ENCODE results near the gene NKX2-2.

Gene NKX2-2

DNA sequence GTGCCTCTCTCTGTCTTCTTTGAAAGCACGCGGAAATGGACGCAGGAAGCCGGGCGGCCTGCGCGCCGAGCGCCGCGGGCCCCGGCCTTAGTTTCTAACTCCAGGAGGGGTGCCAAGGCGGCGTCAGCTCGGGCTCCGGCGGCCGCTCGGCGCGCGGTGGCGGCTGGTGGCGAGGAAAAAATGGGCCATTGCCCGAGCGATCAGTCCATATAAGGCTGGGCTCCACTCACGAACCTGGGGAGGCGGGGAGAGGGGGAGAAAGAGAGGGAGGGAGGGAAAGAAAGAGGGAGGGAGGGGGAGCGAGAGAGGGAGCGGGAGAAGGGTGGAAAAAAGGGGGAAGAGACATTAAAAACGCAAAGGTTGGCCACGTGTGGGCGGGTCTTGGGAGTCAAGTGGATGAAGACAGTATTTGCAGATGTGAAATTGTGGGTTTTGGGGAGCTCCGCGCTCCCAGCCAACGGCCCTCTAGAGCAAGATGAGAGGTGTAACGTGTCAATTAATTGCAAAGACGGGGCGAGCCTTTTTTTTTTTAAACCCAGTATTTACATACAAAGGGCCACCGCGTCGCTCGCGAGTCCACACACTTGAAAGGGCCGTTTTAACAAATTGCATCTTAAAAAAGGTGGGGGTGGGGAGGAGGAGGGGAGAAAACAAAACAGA is at the start of gene NKX2-2:
Gene NKX2-2 (minus strand): TSS at position 184 of the 660 bp plus-strand sequence. CDS start 395 bp downstream, outside the sequence.
- H3K27ac ChIP-seq = no peak within 1 kb of the TSS
- peaks cover 100% of the 10 kb centered on the region for H3K27me3 ChIP-seq
- H3K4me1 ChIP-seq = peaks cover 13% of the 10 kb centered on the region
- no peak within 1 kb of the TSS for H3K4me2 ChIP-seq
- H3K9me3 ChIP-seq = peaks cover 48% of the 10 kb centered on the region
- H3K4me3 ChIP-seq = peak within 1 kb of the TSS; percentile 17; the same call in 1 of the 2 replicates
- no peak for TF ChIP-seq Cebpa-rat (IDR thresholded peaks at IDR 0.05)
- H3K9ac ChIP-seq = no peak within 1 kb of the TSS
- H3K36me3 ChIP-seq = no peaks in the 10 kb centered on the region
- H4K20me1 ChIP-seq = peaks cover 79% of the 10 kb centered on the region

DNA sequence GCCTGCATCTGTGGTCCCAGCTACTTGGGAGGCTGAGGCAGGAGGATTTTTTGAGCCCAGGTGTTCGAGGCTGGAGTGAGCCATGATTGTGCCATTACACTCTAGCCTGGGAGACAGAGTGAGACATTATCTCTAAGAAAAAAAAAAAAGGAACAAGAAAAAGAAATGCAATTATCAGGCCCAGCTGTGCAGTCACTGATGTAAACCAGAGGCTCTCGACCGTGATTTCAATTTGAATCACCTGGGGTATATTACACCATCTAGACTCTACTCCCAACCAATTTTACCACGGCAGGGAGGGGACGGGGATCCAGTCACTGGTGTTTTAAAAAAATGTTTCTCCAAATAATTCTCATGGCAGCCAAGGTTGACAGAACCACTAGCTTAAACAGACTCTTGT is 48.8 kb upstream of the NKX2-2 start:
- Histone ChIP-seq H3K9ac (no peak overlapping the region), H3K4me3 (no peak overlapping the region), H3K4me1 (peaks cover 15% of the 10 kb centered on the region), H3K27me3 (no peaks in the 10 kb centered on the region), H4K20me1 (no peaks in the 10 kb centered on the region), H3K9me3 (peaks cover 17% of the 10 kb centered on the region; the same call in 1 of the 2 replicates), H3K36me3 (no peaks in the 10 kb centered on the region), H3K4me2 (no peak overlapping the region), H3K27ac (no peak overlapping the region)
- no peak for TF ChIP-seq Cebpa-rat (IDR thresholded peaks at IDR 0.05)

DNA sequence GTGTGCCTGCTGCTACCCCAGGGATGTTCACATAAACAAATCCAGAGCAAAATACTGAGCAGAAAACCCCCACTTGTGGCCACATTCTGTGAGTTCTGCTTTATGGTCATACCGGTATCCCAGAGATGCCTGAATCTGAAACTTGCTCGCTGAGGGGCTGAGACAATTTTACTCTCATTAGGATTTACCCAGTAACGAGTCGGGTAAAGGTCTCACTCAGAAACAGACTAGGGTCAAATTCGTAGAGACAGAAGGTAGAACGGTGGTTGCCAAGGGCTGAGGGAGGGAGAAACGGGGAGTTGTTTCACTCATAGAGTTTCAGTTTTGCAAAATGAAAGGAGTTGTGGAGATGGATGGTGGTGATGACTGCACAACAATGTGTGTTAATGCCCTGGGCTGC is 45.4 kb upstream of the NKX2-2 start:
- no peaks in the 10 kb centered on the region for H3K27me3 ChIP-seq
- no peak overlapping the region for H3K4me3 ChIP-seq
- H3K9ac ChIP-seq = no peak overlapping the region
- peaks cover 11% of the 10 kb centered on the region for H3K4me1 ChIP-seq
- no peak overlapping the region for H3K4me2 ChIP-seq
- no peaks in the 10 kb centered on the region for H3K36me3 ChIP-seq
- H4K20me1 ChIP-seq = no peaks in the 10 kb centered on the region
- no peak for TF ChIP-seq Cebpa-rat (IDR thresholded peaks at IDR 0.05)
- peaks cover 21% of the 10 kb centered on the region; the same call in 1 of the 2 replicates for H3K9me3 ChIP-seq
- no peak overlapping the region for H3K27ac ChIP-seq

DNA sequence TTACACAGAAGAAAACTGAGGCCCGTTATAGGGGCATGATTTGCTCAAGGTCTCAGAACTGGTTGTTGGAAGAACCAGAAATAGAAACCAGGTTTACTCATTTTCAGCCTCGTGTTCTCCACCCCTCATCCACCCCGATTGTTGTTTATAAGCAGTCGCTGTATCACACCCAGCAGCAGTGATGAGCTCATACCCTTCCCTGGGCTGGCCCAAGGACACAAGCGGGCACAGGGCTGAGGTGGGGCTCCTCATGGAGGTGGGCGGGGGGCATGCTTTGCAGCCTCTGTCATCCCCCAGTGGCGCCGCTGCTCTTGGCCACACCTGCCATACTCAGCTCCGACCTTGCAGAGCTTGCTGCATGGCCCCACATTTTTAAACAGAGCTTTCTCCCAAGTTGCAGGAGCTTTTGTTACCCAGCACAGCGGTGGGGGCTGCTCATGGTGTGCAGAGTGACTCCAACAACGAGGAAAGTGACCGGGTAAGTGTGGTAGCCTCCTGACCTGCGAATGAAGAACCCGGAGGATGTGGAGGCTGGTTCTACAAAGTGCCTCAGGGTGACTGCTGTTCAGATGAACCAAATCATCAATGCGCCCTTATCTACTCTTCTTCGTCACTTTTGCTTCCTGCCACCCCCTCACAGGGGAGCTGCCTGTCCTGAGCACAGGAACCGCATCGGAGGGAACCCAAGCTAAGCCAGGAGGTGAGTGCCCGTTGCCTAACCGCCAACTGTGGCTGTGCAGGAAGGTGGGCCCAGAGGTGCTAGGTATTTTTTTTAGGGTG is 43.6 kb upstream of the NKX2-2 start:
- no peak overlapping the region for H3K4me2 ChIP-seq
- no peak overlapping the region for H3K4me3 ChIP-seq
- H3K27me3 ChIP-seq = no peaks in the 10 kb centered on the region
- H3K9ac ChIP-seq = no peak overlapping the region
- 0 out of 2 replicates have a peak, but pooled peaks cover 15% of the 10 kb centered on the region for H3K9me3 ChIP-seq
- H3K27ac ChIP-seq = no peak overlapping the region
- no peaks in the 10 kb centered on the region for H4K20me1 ChIP-seq
- H3K36me3 ChIP-seq = no peaks in the 10 kb centered on the region
- no peak for TF ChIP-seq Cebpa-rat (IDR thresholded peaks at IDR 0.05)
- no peaks in the 10 kb centered on the region for H3K4me1 ChIP-seq

DNA sequence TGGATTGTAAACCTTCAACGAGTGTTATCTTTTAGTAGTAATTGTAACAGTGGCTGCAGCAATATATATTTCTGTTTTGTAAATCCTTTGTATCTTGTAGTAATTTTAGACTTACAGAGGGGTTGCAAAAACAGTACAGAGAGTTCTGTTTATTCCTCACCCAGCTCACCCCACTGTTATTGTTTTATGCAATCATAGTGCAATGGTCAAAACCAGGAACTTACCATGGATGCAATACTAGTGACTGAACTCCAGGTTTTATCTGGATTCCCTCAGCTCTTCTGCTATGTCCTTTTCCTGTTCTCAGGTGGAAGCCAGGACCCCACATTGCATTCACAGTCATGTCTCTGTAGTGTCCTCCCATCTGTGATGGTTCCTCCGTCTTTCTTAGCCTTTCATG is 42.5 kb upstream of the NKX2-2 start:
- Histone ChIP-seq H3K36me3 (no peaks in the 10 kb centered on the region), H3K4me1 (no peaks in the 10 kb centered on the region), H3K4me2 (no peak overlapping the region), H3K9ac (no peak overlapping the region), H4K20me1 (no peaks in the 10 kb centered on the region), H3K27me3 (no peaks in the 10 kb centered on the region), H3K9me3 (0 out of 2 replicates have a peak, but pooled peaks cover 15% of the 10 kb centered on the region), H3K27ac (no peak overlapping the region), H3K4me3 (no peak overlapping the region)
- no peak for TF ChIP-seq Cebpa-rat (IDR thresholded peaks at IDR 0.05)

DNA sequence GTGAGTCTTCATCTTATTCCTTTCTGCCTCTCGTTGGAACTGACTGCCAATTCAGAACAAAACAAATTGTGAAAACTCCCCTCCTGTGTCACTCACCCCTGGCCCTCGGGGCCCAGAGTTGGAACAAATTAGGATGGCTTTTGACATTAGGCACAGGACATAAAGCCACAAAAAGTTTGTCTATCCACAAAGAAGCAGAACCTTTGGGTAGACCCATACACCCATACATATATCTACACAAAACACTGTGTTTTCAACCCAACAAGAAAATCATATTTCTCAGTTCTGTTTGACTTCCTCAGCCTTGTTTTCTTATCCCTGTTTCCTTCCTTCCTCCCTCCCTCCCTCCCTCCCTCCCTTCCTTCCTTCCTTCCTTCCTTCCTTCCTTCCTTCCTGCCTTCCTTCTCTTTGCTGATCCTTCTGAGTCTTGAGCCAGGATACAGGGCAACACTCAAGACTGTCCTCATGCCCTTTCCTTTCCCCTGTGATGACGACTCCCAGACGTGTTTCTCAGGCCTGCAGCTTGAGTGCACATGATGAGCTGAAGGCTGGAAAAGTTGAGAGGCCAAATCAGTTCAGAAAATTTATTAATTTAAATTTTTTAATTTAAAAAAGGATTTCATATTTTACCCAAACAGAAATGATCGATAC is 41.7 kb upstream of the NKX2-2 start:
- H3K9ac ChIP-seq = no peak overlapping the region
- H3K27ac ChIP-seq = no peak overlapping the region
- no peak overlapping the region for H3K4me2 ChIP-seq

DNA sequence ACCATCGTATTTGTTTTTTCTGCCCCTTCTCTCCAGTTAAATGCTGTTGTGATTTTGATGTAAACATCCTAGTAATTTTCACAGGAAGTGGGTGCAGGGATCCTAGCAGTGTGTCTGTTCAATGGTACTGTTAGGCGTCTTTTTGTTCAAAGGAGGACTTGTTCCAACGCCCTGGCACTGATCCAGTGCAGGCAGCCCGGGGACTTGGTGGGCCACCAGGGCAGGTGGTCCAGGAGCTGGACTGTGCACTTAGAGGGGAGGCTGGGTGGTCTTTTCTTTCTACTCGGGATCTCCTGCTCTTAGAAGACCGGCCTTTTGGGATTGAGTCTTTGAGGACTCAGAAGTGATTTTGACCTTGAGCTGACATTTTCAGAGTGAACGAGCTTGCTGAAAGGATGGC is 41.1 kb upstream of the NKX2-2 start:
- Histone ChIP-seq H4K20me1 (no peaks in the 10 kb centered on the region), H3K9me3 (0 out of 2 replicates have a peak, but pooled peaks cover 15% of the 10 kb centered on the region), H3K27me3 (no peaks in the 10 kb centered on the region), H3K4me1 (no peaks in the 10 kb centered on the region), H3K27ac (no peak overlapping the region), H3K4me3 (no peak overlapping the region), H3K4me2 (no peak overlapping the region), H3K9ac (no peak overlapping the region), H3K36me3 (no peaks in the 10 kb centered on the region)
- no peak for TF ChIP-seq Cebpa-rat (IDR thresholded peaks at IDR 0.05)

More for the DNA sequence above, 41.7 kb upstream of the NKX2-2 start:
- H3K36me3 ChIP-seq = no peaks in the 10 kb centered on the region
- H3K4me1 ChIP-seq = no peaks in the 10 kb centered on the region
- no peaks in the 10 kb centered on the region for H4K20me1 ChIP-seq
- H3K9me3 ChIP-seq = 0 out of 2 replicates have a peak, but pooled peaks cover 15% of the 10 kb centered on the region
- no peak overlapping the region for H3K4me3 ChIP-seq
- H3K27me3 ChIP-seq = no peaks in the 10 kb centered on the region
- TF ChIP-seq Cebpa-rat (IDR thresholded peaks at IDR 0.05) = no peak

DNA sequence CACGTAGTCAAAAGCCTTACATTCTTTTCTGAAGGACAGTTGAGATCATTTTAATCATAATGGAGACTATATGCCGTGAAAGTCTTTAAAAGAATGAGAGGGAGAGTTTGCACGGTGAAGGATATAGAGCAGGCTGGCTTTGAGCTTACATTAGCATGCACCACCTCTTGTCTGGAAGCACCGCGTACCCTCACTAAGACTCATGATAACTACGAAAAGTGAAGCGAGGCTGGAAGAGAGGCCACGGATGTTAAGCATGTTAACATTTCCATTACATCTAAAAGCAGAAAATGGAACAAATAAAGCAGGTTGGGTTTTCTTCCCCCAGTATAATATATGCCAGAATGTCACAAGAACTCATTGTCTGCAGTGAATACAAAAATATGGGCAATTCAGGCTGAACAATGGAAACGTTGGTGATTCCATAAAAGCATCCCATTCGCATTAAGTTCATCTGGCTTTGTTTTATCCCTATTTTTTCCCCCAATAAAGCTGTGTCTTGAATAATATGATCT is 40.6 kb upstream of the NKX2-2 start:
- no peaks in the 10 kb centered on the region for H3K36me3 ChIP-seq
- H4K20me1 ChIP-seq = no peaks in the 10 kb centered on the region

DNA sequence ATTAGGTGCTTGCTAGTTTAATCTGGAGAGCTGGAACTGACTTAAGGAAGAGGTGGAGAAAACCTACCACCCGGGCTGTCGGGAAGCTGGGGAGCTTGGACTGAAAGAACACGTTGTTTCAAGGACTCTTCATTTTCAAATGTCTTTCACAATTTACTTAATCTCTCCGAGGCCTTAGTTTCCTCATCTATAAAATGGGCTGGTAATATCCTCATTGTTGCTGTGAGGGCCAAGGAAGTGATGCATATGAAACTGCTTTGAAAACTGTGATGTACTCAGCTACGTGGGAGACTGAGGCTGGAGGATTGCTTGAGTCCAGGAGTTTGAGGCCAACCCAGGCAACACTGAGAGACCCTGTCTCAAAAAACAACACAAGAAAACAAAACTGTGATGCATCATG is 36.7 kb upstream of the NKX2-2 start:
- no peak overlapping the region for H3K4me3 ChIP-seq
- no peak overlapping the region for H3K4me2 ChIP-seq
- no peaks in the 10 kb centered on the region for H4K20me1 ChIP-seq
- H3K27me3 ChIP-seq = no peaks in the 10 kb centered on the region
- no peak overlapping the region for H3K9ac ChIP-seq
- TF ChIP-seq Cebpa-rat (IDR thresholded peaks at IDR 0.05) = no peak
- no peaks in the 10 kb centered on the region for H3K9me3 ChIP-seq
- H3K4me1 ChIP-seq = peaks cover 6% of the 10 kb centered on the region; the same call in 1 of the 2 replicates
- H3K27ac ChIP-seq = no peak overlapping the region
- no peaks in the 10 kb centered on the region for H3K36me3 ChIP-seq

More for the DNA sequence above, 40.6 kb upstream of the NKX2-2 start:
- no peak for TF ChIP-seq Cebpa-rat (IDR thresholded peaks at IDR 0.05)
- Histone ChIP-seq H3K9ac (no peak overlapping the region), H3K4me2 (no peak overlapping the region), H3K9me3 (0 out of 2 replicates have a peak, but pooled peaks cover 15% of the 10 kb centered on the region), H3K4me1 (no peaks in the 10 kb centered on the region), H3K27ac (no peak overlapping the region), H3K27me3 (no peaks in the 10 kb centered on the region), H3K4me3 (no peak overlapping the region)
